ENCODE data around the gene TNFRSF18.

The TNFRSF18 gene

DNA sequence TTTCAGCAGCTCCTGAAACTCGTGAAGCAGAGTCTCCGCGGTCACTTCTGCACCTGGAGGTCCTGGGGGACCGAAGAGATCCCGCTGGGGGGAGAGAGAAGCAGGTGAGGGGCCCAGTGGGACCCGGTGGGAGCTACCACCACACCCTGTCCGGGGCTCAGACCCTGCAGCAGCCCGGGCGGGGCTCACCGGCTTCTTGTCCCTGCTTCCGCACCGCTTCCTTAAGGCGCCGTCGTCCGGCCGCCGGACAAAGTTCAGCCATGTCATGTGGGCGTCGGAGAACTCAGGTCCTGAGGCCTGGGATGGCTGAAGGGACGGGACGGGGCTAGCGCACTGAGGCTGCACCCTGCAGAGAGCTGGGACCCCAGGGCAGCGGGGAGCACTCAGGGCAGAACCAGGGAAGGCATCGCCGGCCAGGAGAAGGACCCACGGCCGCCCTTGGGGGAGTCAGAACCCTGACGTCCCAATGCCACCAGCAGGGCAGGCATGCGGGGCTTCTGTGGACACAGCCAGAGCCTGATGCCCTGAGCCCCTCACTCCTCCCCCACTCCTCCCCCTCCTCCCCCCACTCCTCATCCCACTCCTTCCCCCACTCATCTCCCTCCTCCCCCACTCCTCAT, 37.9 kb upstream of the TNFRSF18 start:
- TF ChIP-seq, protein P1, sequence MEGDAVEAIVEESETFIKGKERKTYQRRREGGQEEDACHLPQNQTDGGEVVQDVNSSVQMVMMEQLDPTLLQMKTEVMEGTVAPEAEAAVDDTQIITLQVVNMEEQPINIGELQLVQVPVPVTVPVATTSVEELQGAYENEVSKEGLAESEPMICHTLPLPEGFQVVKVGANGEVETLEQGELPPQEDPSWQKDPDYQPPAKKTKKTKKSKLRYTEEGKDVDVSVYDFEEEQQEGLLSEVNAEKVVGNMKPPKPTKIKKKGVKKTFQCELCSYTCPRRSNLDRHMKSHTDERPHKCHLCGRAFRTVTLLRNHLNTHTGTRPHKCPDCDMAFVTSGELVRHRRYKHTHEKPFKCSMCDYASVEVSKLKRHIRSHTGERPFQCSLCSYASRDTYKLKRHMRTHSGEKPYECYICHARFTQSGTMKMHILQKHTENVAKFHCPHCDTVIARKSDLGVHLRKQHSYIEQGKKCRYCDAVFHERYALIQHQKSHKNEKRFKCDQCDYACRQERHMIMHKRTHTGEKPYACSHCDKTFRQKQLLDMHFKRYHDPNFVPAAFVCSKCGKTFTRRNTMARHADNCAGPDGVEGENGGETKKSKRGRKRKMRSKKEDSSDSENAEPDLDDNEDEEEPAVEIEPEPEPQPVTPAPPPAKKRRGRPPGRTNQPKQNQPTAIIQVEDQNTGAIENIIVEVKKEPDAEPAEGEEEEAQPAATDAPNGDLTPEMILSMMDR (conservative IDR thresholded peaks at IDR 0.05; ENCODE audit: control insufficient read depth, insufficient read depth, low read depth, low read length), result no peak
- no peak for DNase-seq (ENCODE audit: low read depth)
- no peak overlapping the region for H3K4me3 ChIP-seq (ENCODE audit: control insufficient read depth, low read depth, low read length)

GRCh38 chr1:1243807-1244191, 37.4 kb upstream of the TNFRSF18 start:
- TF ChIP-seq, protein P1 (conservative IDR thresholded peaks at IDR 0.05; ENCODE audit: control insufficient read depth, insufficient read depth, low read depth, low read length), result no peak
- DNase-seq (ENCODE audit: low read depth), result no peak
- no peak overlapping the region for H3K4me3 ChIP-seq (ENCODE audit: control insufficient read depth, low read depth, low read length)

DNA sequence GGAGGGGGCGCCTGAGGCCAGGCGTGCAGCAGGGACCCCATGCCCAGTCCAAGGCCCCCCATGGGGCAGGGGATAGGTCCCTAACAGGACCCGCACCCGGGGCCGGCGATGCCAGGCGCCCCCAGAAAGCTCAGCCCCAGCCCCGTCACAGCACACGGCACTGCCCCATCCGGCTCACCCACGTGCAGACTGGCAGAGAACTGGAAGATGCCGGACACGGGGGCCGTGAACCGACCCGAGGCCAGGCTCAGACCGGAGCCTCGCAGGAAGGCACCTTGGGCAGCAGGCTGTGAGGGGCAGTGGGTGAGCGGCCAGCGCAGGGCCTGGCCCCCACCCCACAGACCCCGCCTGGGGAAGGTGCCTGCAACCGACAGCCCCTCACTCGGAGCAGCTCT, 36.9 kb upstream of the TNFRSF18 start:
- TF ChIP-seq, protein P1 (conservative IDR thresholded peaks at IDR 0.05; ENCODE audit: control insufficient read depth, insufficient read depth, low read depth, low read length), result no peak
- no peak for DNase-seq (ENCODE audit: low read depth)
- H3K4me3 ChIP-seq (ENCODE audit: control insufficient read depth, low read depth, low read length), result no peak overlapping the region

- H3K4me3 ChIP-seq (ENCODE audit: control insufficient read depth, low read depth, low read length), result no peak overlapping the region
- TF ChIP-seq, protein P1 (conservative IDR thresholded peaks at IDR 0.05; ENCODE audit: control insufficient read depth, insufficient read depth, low read depth, low read length), result no peak
- DNase-seq (ENCODE audit: low read depth), result no peak
These were observed 36.3 kb upstream of the TNFRSF18 start for GRCh38 chr1:1242461-1243265.

DNA sequence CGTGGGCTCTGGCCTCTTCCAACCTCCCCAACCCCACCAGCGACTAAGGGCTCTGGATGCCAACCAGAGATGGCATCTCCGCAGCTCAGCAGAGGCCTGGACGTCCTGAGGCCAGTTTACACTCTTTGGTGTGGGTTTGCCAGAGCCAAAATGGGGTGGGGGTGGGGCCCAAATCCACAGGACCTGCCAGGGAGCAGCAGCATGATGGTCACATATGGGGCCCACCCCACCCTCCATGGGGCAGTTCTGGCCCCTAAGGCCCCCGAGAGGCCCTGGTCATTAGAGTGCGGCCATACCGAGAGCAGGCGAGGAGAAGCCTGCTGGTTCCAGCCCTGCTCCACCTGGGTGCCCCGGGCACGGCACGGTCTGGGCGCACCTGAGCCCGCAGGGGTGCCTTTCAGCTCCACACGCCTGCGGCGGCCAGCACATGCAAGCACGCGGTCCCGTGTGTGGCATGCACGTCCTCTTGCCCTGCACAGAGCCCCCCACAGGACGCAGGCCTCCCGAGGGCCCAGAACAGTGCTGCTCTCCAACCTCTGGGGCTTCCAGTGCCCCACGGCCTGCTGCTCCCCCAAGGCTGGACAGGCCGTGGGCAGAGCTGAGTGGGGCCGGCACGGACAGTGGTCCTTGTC, 35.3 kb upstream of the TNFRSF18 start:
- TF ChIP-seq, protein P1 (conservative IDR thresholded peaks at IDR 0.05; ENCODE audit: control insufficient read depth, insufficient read depth, low read depth, low read length), result no peak
- no peak for DNase-seq (ENCODE audit: low read depth)
- no peak overlapping the region for H3K4me3 ChIP-seq (ENCODE audit: control insufficient read depth, low read depth, low read length)

DNA sequence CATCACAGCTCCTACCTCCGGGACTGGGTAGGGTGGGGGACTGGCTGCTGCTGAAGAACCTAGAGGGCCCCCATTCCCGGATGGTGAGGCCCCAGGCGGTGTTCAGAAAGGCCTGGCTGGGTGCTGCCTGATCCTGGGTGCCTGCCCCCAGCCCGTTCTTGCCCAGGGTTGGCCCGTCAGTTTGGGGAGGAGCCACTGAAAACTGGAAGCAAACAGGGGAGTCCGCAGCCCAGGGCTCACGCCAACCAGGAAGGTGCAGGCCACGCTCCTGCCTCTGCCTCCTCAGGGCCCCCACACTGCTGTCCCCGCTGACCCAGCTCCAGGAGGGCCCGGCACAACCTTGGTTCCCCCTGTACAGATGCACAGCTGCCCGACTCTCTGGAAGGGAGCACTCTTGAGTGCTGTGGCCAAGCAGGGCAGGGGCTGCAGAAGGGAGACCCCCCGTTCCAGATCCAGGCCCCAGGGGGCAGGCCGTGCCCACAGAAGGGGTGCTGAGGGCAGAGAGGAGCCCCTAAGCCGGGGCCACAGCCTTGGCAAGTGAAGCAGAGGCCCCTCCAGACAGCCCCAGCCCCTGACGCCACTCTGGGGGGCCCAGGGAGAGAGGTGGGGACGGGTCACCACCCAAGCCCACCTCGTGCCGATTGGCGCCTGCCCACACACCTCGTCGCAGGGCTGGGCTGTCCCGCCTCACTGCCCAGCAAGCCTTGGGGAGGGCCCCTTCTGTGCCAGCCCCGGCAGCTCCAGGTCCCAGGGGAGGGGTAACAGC, 34.6 kb upstream of the TNFRSF18 start:
- TF ChIP-seq, protein P1 (conservative IDR thresholded peaks at IDR 0.05; ENCODE audit: control insufficient read depth, insufficient read depth, low read depth, low read length), result no peak
- DNase-seq (ENCODE audit: low read depth), result no peak
- no peak overlapping the region for H3K4me3 ChIP-seq (ENCODE audit: control insufficient read depth, low read depth, low read length)
